ENCODE data around the gene BACH2. TPM values are rescaled to one million over a fixed set of nuclear protein-coding genes. Genes with fewer than 3 reads are reported as not detected.
A peak's percentile ranks its signal among the peaks of the same experiment; 100 is the strongest.

Gene BACH2
- total and polyA plus RNA-seq, 2 experiments from 2014 or later = under 0.01 TPM; not detected in 1

GRCh38 chr6:89989742-89990141 lies 306.9 kb downstream of the BACH2 start:
- in situ Hi-C loops (cut with MboI) = no loop called here
- no peak overlapping the region for H3K4me3 ChIP-seq
- no peaks in the 10 kb centered on the region for H3K27me3 ChIP-seq (replicated peaks; ENCODE audit: insufficient read depth)
- WGBS, 2 experiments (ENCODE audit: low coverage in 1 of 2, low lambda C conversion rate in 2 of 2, missing lambda C conversion rate in 2 of 2) = 18 to 30% methylated on average over 4 of the region's 4 CpGs
- H4K20me1 ChIP-seq (ENCODE audit: insufficient read depth) = no peaks in the 10 kb centered on the region
- H3K79me2 ChIP-seq (ENCODE audit: insufficient read depth) = no peaks in the 10 kb centered on the region
- H3K27ac ChIP-seq = peak overlapping the region; percentile 78
- peaks cover 41% of the 10 kb centered on the region for H3F3A ChIP-seq (ENCODE audit: insufficient read depth)
- H2AFZ ChIP-seq = no peak overlapping the region
- H3K9ac ChIP-seq = 0 out of 2 replicates have a peak overlapping the region, but pooled peaks have one; percentile 23
- H3K4me2 ChIP-seq (ENCODE audit: unreplicated experiment) = no peak overlapping the region
- DNase-seq = peak; percentile 93
- no peaks in the 10 kb centered on the region for H3K36me3 ChIP-seq (ENCODE audit: low read depth)
- H3K4me1 ChIP-seq (ENCODE audit: insufficient read depth) = peaks cover 47% of the 10 kb centered on the region
- TF ChIP-seq EZH2phosphoT487 (IDR thresholded peaks at IDR 0.05; ENCODE audit: insufficient read depth, low read depth) (no peak), EZH2 (IDR thresholded peaks at IDR 0.05; ENCODE audit: insufficient read depth, poor library complexity, severe bottlenecking) (no peak)
- H3K9me2 ChIP-seq (ENCODE audit: insufficient read depth) = no peaks in the 10 kb centered on the region
- H3K9me3 ChIP-seq (ENCODE audit: low read depth) = no peaks in the 10 kb centered on the region

GRCh38 chr6:89987830-89988229 lies 308.8 kb downstream of the BACH2 start:
- Histone ChIP-seq H4K20me1 (ENCODE audit: insufficient read depth) (no peaks in the 10 kb centered on the region), H3K27ac (no peak overlapping the region), H3K4me2 (ENCODE audit: unreplicated experiment) (no peak overlapping the region), H3K27me3 (replicated peaks; ENCODE audit: insufficient read depth) (no peaks in the 10 kb centered on the region), H3K79me2 (ENCODE audit: insufficient read depth) (no peaks in the 10 kb centered on the region), H2AFZ (no peak overlapping the region), H3K4me1 (ENCODE audit: insufficient read depth) (peaks cover 47% of the 10 kb centered on the region), H3K36me3 (ENCODE audit: low read depth) (no peaks in the 10 kb centered on the region), H3K9me3 (ENCODE audit: low read depth) (no peaks in the 10 kb centered on the region), H3K9me2 (ENCODE audit: insufficient read depth) (no peaks in the 10 kb centered on the region), H3F3A (ENCODE audit: insufficient read depth) (peaks cover 45% of the 10 kb centered on the region), H3K4me3 (no peak overlapping the region), H3K9ac (no peak overlapping the region)
- no peak for DNase-seq
- in situ Hi-C loops (cut with MboI) = no loop called here
- 97% methylated on average over 2 of the region's 2 CpGs for WGBS, 2 experiments (ENCODE audit: low coverage in 1 of 2, low lambda C conversion rate in 2 of 2, missing lambda C conversion rate in 2 of 2)
- TF ChIP-seq EZH2phosphoT487 (IDR thresholded peaks at IDR 0.05; ENCODE audit: insufficient read depth, low read depth) = no peak
- TF ChIP-seq EZH2 (IDR thresholded peaks at IDR 0.05; ENCODE audit: insufficient read depth, poor library complexity, severe bottlenecking) = no peak

- Histone ChIP-seq H3K9me3 (ENCODE audit: low read depth) (no peaks in the 10 kb centered on the region), H3K4me2 (ENCODE audit: unreplicated experiment) (peak overlapping the region; percentile 44), H3K9ac (0 out of 2 replicates have a peak overlapping the region, but pooled peaks have one; percentile 52), H4K20me1 (ENCODE audit: insufficient read depth) (no peaks in the 10 kb centered on the region), H2AFZ (no peak overlapping the region), H3K4me1 (ENCODE audit: insufficient read depth) (peaks cover 47% of the 10 kb centered on the region), H3K27ac (peak overlapping the region; percentile 74), H3K36me3 (ENCODE audit: low read depth) (no peaks in the 10 kb centered on the region), H3K9me2 (ENCODE audit: insufficient read depth) (no peaks in the 10 kb centered on the region), H3K4me3 (no peak overlapping the region), H3K27me3 (replicated peaks; ENCODE audit: insufficient read depth) (no peaks in the 10 kb centered on the region), H3K79me2 (ENCODE audit: insufficient read depth) (no peaks in the 10 kb centered on the region), H3F3A (ENCODE audit: insufficient read depth) (peaks cover 45% of the 10 kb centered on the region)
- TF ChIP-seq EZH2phosphoT487 (IDR thresholded peaks at IDR 0.05; ENCODE audit: insufficient read depth, low read depth) = no peak
- TF ChIP-seq EZH2 (IDR thresholded peaks at IDR 0.05; ENCODE audit: insufficient read depth, poor library complexity, severe bottlenecking) = no peak
- 89% methylated on average over 3 of the region's 3 CpGs for WGBS, 2 experiments (ENCODE audit: low coverage in 1 of 2, low lambda C conversion rate in 2 of 2, missing lambda C conversion rate in 2 of 2)
- DNase-seq = peak; percentile 22
- in situ Hi-C loops (cut with MboI) = no loop called here
Observed at GRCh38 chr6:89987140-89987539, 309.5 kb downstream of the BACH2 start.

GRCh38 chr6:89986650-89987074 lies 310.0 kb downstream of the BACH2 start:
- TF ChIP-seq EZH2phosphoT487 (IDR thresholded peaks at IDR 0.05; ENCODE audit: insufficient read depth, low read depth) (no peak), EZH2 (IDR thresholded peaks at IDR 0.05; ENCODE audit: insufficient read depth, poor library complexity, severe bottlenecking) (no peak)
- Histone ChIP-seq H3K27ac (peak overlapping the region; percentile 74), H3K4me3 (no peak overlapping the region), H3K4me2 (ENCODE audit: unreplicated experiment) (peak overlapping the region; percentile 44), H3K36me3 (ENCODE audit: low read depth) (no peaks in the 10 kb centered on the region), H3K9me2 (ENCODE audit: insufficient read depth) (no peaks in the 10 kb centered on the region), H3K9me3 (ENCODE audit: low read depth) (no peaks in the 10 kb centered on the region), H3K79me2 (ENCODE audit: insufficient read depth) (no peaks in the 10 kb centered on the region), H3K9ac (peak overlapping the region; percentile 52), H2AFZ (no peak overlapping the region), H3K4me1 (ENCODE audit: insufficient read depth) (peaks cover 47% of the 10 kb centered on the region), H4K20me1 (ENCODE audit: insufficient read depth) (no peaks in the 10 kb centered on the region), H3K27me3 (replicated peaks; ENCODE audit: insufficient read depth) (no peaks in the 10 kb centered on the region), H3F3A (ENCODE audit: insufficient read depth) (peaks cover 45% of the 10 kb centered on the region)
- 21 to 33% methylated on average over 3 of the region's 3 CpGs for WGBS, 2 experiments (ENCODE audit: low coverage in 1 of 2, low lambda C conversion rate in 2 of 2, missing lambda C conversion rate in 2 of 2)
- in situ Hi-C loops (cut with MboI) = no loop called here
- peak; percentile 78 for DNase-seq

All from GM23248 (cell line).